Measurements from ENCODE around the gene COX5B.
A peak's percentile ranks its signal among the peaks of the same experiment; 100 is the strongest.
"Not testable (repeated sequence)": the region's sequence is repeated elsewhere in the genome, so short reads cannot be mapped to it uniquely, and the experiment has no call there.

Gene COX5B, protein sequence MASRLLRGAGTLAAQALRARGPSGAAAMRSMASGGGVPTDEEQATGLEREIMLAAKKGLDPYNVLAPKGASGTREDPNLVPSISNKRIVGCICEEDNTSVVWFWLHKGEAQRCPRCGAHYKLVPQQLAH

DNA sequence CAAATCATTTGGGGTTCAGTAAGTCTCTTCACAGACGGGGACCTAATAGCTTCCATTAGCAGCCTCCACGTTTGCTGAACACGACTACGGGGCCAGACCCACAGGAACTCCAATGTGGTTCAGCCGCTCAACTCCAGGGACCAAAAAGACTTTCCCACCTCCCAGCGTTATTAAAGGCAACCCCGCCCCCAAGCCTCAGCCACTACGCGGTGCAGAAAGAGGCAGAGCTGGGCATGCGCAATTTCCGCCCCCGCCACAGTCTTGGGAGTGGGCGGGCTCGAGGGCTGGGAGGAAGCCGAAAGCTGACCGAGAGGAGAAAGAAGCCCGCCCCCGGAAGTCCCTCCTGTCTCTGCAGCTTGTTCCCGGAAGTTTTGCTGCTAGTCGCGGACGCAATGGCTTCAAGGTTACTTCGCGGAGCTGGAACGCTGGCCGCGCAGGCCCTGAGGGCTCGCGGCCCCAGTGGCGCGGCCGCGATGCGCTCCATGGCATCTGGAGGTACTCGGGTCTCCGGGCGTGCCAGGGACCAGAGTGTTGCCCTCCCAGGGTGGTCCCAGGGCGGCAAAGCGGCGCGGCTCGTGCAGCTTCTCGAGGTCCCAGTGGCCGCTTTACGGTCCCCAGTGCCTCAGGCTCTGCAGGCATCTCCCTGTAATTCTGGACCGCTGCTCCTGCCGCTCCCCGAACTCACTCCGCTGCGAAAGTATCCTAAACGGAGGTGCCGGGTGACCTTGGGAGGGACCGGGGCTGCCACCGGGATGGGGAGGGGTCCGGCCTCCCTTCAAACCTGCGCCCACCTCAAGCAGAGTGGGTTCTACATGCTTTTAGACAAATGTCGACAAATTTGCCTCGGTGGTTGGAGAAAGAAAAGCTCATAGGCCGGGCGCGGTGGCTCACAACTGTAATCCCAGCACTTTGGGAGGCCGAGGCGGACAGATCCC is at the start of gene COX5B:
Gene COX5B, plus strand, starts transcription at position 368 of the 935 bp plus-strand sequence. Its CDS starts 25 bp downstream, at position 393.
- DNase-seq: peak; percentile 97

DNA sequence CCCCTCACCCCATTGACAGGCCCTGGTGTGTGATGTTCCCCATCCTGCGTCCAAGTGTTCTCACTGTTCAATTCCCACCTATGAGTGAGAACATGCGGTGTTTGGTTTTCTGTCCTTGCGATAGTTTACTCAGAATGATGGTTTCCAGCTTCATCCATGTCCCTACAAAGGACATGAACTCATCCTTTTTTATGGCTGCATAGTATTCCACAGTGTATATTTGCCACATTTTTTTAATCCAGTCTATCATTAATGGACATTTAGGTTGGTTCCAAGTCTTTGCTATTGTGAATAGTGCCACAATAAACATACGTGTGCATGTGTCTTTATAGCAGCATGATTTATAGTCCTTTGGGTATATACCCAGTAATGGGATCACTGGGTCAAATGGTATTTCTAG is 49.7 kb upstream of the COX5B start:
- DNase-seq: not testable (repeated sequence)

DNA sequence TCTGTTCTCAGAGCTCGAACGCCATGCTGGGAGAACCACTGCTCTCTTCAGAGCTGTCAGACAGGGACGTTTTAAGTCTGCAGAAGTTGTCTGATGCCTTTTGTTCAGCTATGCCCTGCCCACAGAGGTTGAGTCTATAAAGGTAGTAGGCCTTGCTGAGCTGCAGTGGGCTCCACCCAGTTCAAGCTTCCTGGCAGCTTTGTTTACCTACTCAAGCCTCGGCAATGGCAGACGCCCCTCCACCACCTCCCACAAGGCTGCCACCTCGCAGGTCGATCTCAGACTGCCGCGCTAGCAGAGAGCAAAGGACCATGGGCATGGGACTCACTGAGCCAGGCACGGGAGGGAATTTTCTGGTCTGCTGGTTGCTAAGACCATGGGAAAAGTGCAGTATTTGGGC is 44.3 kb upstream of the COX5B start:
- not testable (repeated sequence) for DNase-seq

DNA sequence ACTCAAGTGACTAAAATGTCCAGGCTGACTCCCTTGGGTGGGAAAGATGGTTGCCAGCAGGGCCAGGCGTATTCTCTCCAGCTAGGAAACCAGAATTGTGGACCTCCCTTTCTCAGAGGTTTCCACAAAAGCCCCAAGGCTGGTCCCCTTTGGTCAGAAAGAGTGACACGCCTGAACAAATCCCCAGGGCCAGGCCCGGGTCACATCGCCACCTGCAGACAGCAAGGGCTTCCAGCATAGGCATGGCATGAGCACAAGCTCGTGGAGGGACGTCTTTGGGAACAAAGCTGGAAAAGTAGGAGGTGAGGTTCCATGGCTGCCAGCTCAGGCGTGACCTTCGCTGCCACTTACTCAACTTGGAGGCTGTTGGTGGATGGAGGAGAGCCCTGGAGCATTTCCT is 40.8 kb upstream of the COX5B start:
- not testable (repeated sequence) for DNase-seq

DNA sequence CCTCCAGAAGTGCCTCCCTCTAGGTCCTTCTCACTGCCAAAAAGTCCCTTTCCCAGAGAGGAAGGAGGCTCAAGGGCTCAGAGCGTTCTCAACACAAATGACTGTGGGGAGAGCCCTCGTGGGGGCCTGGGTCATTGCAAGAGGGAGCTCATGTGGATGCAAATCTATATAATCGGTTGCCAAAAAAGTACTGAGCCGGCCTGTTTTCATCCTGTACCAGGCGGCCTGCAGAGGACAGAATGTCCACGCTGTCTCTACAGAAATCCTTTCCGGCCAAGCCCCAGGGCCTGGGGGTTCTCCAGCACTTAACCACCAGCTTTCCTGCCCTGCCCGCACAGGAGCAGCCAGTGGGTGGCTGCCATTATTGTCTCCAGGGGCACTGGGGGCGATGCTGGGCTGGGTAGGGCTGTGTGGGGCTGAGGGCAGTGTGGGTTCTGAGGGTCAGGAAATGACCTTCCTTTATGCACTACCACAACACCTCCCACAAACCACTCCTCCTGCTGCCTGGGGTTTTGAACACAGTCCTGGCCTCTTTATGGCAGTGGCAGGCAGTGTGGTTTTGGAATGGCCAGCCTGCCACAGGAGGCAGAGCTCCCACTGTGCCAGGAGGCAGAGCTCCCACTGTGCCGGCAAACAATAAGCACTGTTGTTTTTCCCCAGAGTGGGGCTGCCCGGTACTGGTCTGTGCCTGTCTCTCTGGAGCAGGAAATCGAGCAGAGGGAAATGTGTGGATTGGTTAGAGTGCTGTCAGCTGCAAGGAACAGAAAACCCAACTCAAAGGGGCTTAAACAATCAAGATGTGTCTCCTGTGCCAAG is 40.1 kb upstream of the COX5B start:
- DNase-seq: not testable (repeated sequence)

DNA sequence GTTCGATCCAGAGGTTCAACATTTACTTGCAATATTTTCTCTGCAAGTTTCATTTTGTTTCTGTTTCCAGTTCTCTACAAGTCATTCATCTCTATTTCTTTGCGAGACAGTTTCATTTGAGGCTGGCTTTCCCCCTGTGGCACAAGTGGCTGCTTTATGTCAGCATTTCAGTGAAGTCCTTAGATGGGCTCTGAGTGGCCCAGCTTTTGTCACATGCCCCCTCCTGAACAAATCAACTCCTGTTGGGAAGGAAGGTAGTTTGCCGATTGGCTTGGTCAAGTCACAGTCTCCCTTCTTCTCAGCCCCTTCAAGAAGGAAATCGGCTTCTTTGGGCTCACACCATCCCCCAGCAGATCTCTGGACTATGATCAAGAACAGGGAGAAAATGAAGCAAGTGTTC is 37.1 kb upstream of the COX5B start:
- DNase-seq: not testable (repeated sequence)

DNA sequence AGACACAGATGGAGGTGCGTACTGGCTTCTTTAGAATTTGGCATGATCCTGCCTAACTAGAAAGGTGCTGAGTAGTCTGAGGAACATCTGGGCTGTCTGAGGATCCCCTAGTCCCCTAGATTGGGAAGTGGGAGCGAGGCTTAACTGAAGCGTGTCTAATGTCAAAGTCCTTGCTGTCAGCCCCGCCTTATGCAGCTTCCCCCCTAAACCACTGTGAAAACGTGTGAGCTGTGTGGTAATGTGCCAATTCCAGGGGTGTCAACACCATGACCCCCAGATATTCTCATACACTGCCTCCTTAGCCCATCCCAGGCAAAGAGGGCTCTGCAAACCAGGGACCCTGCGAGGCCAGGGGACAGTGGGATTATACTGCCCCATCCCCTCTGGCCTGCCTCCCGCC is 34.0 kb upstream of the COX5B start:
- not testable (repeated sequence) for DNase-seq

DNA sequence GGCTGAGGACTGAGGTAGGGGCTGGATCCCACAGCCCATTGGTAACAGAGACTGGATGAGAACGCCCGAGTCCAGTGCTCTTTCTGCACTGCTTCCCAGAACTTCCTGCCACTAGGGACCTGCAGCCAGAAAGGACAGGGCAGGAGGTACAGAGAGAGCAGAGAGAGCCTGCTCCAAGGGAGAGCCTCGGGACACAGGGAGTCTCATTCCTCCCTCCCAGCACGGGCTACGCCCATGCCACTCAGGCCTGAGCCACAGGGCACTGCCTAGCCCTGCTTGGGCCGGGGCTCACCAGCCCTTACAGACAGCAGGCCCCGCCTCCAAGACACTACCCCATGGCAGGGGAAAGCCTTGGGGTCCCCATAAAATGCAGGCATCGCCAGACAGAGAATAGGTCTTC is 30.1 kb upstream of the COX5B start:
- DNase-seq: not testable (repeated sequence)

DNA sequence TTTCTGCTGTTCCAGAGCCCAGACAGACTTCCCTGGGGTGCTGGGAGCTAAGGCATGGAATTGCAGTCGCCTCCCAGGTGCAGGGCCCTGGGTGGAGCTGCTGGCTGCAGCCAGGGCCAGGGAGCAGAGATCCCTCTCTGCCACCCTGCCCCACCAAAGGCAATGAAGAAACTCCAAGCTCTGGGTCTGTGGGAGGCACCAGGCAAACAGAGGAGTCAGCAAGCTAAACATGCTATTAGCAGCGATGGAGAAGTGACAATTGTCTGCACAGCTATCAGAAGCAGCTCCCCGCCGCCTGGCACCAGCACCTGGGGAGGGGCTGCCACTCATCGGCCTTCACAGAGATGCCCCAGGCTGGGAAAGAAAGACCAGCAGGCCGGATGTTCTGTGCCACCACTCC is 28.0 kb upstream of the COX5B start:
- no peak for DNase-seq

DNA sequence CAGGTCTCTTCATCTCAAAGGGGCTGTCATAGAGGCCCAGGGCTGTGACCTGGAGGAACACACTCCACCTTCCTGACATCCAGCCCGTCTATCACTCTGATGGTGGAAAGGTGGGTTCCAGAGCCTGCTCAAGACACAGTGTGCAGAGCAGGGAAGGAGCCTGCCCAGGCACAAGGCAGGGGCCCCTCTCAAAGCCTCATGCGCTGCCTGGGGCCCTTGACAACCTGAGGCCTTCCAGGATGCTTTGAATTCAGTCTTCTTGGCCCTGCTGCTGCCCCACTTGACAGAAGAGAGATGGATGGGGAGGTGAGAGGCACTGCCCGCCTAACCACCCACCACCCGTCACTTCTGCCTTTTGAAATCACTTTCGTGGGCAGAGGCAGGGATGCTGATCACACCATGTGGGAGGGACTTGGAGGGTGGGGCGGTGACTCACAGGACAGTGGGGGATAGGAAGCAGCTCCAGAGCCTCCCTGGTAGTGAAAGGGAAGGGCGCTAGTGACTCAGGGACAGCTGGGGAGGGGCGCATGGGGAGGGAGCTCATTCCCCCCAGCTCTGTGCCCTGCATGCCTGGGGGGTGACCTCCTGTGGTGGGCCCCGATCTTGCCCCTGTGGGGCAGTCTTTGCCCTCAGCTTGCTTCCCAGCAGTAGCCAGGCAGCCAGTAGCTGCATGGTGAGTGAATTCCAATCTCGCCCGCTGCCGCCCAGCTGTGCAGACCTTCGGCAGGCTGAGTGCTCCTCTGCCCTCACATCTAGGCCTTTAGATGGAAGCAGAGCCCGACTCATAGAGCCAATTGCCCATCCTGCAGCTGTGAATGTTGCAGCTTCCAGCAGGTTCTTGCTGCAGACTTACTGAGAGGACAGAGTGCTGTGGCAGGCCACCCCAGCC is 26.7 kb upstream of the COX5B start:
- DNase-seq: not testable (repeated sequence)

DNA sequence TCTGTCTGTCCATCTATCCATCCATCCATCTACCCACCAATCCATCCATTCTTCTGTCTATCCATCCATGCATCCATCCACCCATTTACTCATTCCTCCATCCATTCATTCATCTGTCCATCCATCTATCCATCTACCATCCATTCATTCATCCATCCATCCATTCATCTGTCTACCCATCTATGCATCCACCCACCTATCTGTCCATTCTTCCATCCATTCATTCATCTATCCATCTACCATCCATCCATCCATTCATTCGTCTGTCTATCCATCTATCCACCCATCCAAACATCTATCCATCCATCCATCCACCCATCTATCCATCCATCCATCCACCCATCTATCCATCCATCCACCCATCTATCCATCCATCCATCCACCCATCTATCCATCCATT is 25.4 kb upstream of the COX5B start:
- not testable (repeated sequence) for DNase-seq

DNA sequence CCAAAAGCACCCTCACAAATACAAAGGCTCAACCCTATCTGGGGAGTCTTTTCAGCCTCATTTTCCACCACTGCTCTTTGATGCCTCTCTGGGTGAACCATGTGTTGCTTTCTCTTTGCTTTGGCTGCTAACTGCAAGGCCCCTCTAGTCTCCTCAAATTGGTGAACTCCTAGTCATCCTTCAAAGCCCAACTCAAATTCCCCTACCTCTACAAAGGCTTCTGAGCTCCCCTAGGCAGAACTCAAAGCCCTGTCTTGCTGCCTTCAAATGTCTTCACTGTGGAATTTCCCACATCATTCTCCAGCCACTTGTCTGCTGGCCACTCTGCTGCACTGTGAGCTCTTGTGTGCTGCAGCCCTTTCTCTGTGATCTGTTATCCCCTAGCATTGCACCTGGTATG is 22.9 kb upstream of the COX5B start:
- DNase-seq: not testable (repeated sequence)

DNA sequence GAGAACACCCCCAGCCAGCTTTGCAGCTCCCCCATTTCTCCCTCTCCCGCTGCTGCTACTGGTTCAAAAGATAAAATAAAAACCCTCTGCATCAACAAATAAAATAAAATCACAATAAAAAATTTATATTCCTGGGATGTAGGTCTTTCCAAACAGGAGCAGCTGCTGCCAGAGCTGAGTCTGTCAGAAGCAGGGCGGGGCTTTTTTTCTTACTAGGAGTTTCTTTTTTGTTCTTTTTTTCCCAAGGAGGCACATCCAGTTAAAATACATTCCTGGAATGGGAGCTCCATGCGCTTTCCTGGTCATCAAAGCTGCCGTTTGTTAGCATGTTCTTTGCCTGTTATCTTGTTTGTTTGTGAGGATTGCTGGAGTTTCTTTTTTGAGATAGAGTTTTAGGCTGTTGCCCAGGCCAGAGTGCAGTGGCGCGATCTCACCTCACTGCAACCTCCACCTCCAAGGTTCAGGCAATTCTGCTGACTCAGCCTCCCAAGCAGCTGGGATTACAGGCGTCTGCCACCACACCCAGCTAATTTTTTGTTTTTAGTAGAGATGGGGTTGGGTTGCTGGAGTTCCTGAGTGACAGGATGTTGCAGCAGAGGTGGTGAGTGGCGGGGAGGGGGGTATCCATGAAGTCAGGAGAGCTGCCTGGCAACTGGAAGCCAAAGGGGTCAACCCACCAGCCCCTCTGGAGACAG is 20.4 kb upstream of the COX5B start:
- DNase-seq: not testable (repeated sequence)

DNA sequence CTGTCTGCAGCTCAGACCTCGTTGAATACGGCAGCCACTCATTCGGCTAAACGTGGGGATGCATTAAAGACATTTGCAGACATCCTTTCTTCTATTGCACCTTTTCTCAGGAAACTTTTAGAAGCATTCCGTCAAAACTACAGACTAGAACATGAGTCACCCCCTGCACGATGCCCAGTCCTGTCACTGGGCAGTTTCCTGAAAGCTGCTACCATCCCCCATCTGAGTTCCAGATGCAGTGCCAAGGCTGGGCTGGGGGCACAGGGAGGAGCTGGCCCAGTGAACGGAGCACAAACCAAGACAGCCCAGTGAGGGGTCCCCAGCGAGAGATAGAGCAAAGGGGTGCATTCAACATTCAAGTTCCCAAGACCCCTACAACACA is 19.8 kb upstream of the COX5B start:
- not testable (repeated sequence) for DNase-seq

DNA sequence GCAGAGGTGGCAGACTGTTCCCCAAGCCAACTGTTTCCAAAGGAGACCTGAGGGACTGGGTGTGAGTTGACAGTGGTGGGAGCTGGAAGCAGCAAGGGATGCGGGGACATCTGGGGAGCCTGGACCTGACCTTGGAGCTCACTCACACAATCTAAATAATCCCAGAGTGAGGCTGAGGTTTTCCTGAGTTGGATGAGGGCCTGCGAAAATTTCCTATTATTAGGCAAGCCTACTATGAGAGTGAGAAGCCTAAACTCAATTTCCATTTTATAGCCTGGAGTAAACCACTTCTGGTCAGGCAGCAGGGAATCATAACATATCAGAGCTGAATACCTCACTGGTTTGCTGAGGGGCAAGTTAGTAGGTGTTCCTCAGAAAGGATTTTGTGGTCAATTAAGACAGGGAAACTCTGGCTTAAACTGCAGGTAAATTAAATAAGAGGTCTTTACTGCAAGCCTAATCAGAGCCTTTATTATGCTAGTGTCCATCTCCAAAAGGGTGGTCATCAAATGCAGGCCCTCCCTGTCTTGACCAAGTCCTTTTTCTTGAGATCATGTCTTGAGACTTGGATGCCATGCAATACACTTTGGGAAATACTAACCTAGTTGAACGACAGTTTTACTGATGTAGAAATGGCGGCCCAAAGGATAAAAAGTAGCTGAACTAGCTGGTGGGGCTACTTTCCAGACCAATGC is 1.7 kb upstream of the COX5B start:
- no peak for DNase-seq

DNA sequence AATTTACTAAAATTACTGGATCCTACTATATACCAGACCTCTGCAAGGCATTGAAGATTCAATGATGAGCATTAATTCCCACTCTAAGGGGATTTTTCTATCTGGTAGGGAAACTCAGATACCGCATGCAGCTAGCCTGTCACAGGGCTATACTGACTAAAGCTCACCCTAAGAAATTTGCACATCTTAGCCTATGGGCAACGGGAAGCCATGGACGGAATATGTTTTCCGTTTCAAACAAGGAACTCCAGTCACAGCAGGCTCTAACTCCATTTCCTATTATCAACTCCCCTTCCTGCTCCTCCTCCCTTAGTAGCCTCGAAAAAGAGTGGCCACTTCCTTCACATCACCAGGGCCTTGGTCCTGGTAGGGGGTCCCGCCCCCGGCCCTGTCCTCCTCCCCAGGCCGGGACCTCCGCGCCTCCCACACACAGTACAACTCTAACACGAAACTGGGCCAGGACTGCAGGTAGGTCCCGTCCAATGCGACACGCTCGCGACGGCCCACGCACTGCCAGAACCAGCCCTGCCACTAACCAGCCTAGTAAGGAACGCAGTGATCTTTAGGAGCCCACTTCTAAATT is 659 bp upstream of the COX5B start:
- peak; percentile 31 for DNase-seq

DNA sequence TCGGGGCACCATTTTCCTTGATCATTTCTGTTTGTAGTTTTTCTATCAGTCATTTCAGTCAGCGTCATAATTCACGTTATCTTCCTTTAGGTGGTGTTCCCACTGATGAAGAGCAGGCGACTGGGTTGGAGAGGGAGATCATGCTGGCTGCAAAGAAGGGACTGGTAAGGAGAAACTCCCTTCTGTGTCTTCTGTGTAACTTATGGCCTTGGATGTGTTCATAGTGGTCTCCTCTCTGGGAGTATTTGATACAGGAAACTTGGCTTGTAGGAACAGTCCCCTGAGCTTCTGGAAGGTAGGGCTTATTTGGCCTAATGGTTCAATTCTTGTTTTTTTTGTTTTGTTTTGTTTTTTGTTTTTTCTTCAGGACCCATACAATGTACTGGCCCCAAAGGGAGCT is 1.1 kb downstream of the COX5B start:
- no peak for DNase-seq

DNA sequence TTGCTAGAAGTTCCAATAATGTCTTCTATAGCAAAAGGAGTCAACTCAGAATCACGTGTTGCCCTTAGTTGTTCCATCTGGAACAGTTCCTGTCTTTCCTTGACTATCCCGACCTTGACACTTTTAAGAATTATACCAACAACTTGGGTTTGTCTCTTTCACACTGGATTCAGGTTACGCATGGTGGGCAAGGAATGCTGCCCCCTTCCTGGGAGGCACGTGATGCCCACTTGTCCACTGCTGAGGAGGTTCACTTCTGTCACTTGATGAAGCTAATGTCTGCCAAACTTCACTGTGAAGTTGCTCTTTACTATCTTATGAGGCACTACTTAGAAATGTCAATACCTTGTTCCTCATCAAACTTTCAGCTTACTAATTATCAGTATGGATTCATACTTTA is 5.3 kb downstream of the COX5B start:
- DNase-seq: no peak

DNA sequence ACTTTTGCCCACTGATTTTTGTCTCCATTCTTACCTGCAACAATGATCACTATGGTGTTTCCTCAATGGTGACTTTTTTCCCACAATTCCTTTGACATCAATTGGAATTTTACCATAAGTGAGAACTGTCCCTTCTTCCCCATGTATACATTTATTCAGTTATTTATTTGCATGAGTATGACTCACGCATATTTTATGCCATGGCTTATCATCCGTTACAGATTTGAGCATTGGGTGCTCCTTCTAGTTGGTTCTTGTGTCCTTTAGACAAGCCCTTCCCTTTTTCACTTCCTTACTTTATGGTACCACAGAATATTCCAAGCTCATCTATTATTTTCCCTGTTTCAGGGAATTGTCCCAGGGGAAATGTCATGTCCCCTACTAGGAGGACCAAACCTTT is 7.6 kb downstream of the COX5B start:
- no peak for DNase-seq

DNA sequence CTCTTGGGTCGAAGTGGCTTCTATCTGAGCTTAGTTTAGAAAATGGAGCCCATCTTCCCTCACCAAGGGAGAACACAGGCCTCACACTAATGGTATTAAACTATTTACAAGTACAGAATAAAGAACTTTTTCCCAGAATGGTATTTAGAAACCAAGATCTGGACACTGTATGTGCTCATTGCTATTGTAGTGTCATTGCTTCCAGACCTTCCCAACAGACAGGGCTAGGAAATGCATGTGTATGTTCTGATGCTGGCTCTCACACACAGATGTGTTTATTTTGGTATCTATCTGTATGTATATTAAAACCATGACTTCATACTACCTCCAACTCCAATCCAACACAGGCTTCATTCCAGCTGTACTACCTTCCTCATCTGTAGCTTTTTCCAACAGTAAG is 8.0 kb downstream of the COX5B start:
- no peak for DNase-seq

DNA sequence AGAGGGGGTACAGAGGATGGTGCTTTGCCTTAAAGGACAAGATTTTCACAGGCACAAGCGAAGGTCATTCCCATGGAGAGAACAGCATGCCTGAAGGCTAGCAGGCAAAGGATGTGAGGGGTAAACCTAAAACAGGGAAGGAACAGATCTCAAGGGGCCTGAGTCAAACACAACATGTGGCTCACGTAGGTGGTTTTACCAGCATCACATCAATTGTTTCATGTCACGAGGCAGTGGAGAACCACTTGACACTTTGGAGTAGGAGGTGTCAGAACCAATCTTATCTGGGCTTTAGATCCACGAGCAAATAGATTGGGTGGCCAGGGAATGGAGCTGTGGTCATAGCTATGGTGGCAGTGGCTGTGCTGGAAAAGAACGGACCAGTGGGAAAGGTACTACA is 8.4 kb downstream of the COX5B start:
- DNase-seq: no peak

All from DMS153 (cell line).